GM23338 (cell line): ENCODE measurements around the gene FUT3. TPM values are rescaled to one million over a fixed set of nuclear protein-coding genes. Genes with fewer than 3 reads are reported as not detected.
"Not testable (repeated sequence)": the region's sequence is repeated elsewhere in the genome, so short reads cannot be mapped to it uniquely, and the experiment has no call there.

Experiments
- ATAC-seq: fragments of 200-7000 bp; cut with Tn5 transposase; 3 replicates; pipeline ENCODE4 v1.9.1; 2020
- DNase-seq: peaks from one replicate; pipeline ENCODE4 v3.0.0-alpha.2; 2015; ENCODE audit warnings: low spot score
- H2AFZ ChIP-seq: fragments of 200-600 bp; sonication (generic); 2 replicates; pipeline ENCODE4 v1.8.0; 2016; ENCODE audit warnings: antibody characterized with exemption, mild to moderate bottlenecking, moderate library complexity
- H3F3A ChIP-seq: fragments of 200-600 bp; sonication (generic); replicated peaks from 2 replicates; pipeline ENCODE4 v1.8.0; 2017; ENCODE audit warnings: antibody characterized with exemption, mixed run types, low read depth
- H3K27ac ChIP-seq: fragments of 200-600 bp; sonication (generic); 2 replicates; pipeline ENCODE4 v1.6.1; 2016; ENCODE audit warnings: low read depth
- H3K27me3 ChIP-seq: fragments of 200-600 bp; sonication (generic); 2 replicates; pipeline ENCODE4 v1.8.0; 2016; ENCODE audit warnings: mild to moderate bottlenecking, mixed run types, moderate library complexity; ENCODE audit not compliant: insufficient read depth
- H3K36me3 ChIP-seq: fragments of 200-600 bp; sonication (generic); 2 replicates; pipeline ENCODE4 v1.8.0; 2016; ENCODE audit warnings: mild to moderate bottlenecking; ENCODE audit not compliant: insufficient read depth
- H3K4me1 ChIP-seq: fragments of 200-600 bp; sonication (generic); 2 replicates; pipeline ENCODE4 v1.8.0; 2016; ENCODE audit warnings: mild to moderate bottlenecking, moderate library complexity; ENCODE audit not compliant: insufficient read depth
- H3K4me2 ChIP-seq: fragments of 200-600 bp; sonication (generic); 2 replicates; pipeline ENCODE4 v1.7.1; 2017; ENCODE audit warnings: mixed run types
- H3K4me3 ChIP-seq: fragments of 200-600 bp; sonication (generic); 2 replicates; pipeline ENCODE4 v1.6.1; 2016; ENCODE audit warnings: mixed run types
- H3K79me2 ChIP-seq: fragments of 200-600 bp; sonication (generic); replicated peaks from 2 replicates; pipeline ENCODE4 v1.8.0; 2017; ENCODE audit warnings: mild to moderate bottlenecking; ENCODE audit not compliant: insufficient read depth
- H3K9me2 ChIP-seq: fragments of 200-600 bp; sonication (generic); 2 replicates; pipeline ENCODE4 v1.8.0; 2017; ENCODE audit not compliant: insufficient read depth
- H4K20me1 ChIP-seq: fragments of 200-600 bp; sonication (generic); replicated peaks from 2 replicates; pipeline ENCODE4 v1.8.0; 2017; ENCODE audit warnings: mild to moderate bottlenecking; ENCODE audit not compliant: insufficient read depth
- H3K27ac Mint-ChIP-seq: 2 replicates; pipeline ENCODE4 v1.8.0; 2020; ENCODE audit warnings: inconsistent platforms, mild to moderate bottlenecking, moderate library complexity, mixed read lengths
- H3K27me3 Mint-ChIP-seq: 3 replicates; pipeline ENCODE4 v1.8.0; 2022; ENCODE audit warnings: low read depth, mild to moderate bottlenecking, moderate library complexity, mixed read lengths, inconsistent platforms; ENCODE audit not compliant: insufficient read depth, poor library complexity
- H3K36me3 Mint-ChIP-seq: 3 replicates; pipeline ENCODE4 v1.8.0; 2021; ENCODE audit warnings: low read depth, mild to moderate bottlenecking, inconsistent platforms, moderate library complexity, mixed read lengths
- H3K4me1 Mint-ChIP-seq: 3 replicates; pipeline ENCODE4 v1.8.0; 2020; ENCODE audit warnings: mild to moderate bottlenecking, inconsistent platforms, mixed read lengths
- H3K4me3 Mint-ChIP-seq: 3 replicates; pipeline ENCODE4 v1.8.0; 2021; ENCODE audit warnings: moderate library complexity, mild to moderate bottlenecking, inconsistent platforms, mixed read lengths
- H3K9me3 Mint-ChIP-seq: 3 replicates; pipeline ENCODE4 v1.8.0; 2020; ENCODE audit warnings: moderate library complexity, mild to moderate bottlenecking, inconsistent platforms, mixed read lengths
- CREB1 ChIP-seq: fragments of 250-450 bp; sonication (Bioruptor Pico); IDR thresholded peaks from 2 replicates; pipeline ENCODE4 v1.5.0; 2020; ENCODE audit warnings: low read depth, mild to moderate bottlenecking, moderate library complexity
- EZH2 ChIP-seq: fragments of 200-600 bp; sonication (generic); IDR thresholded peaks from one replicate; pipeline ENCODE4 v1.8.0; 2017; ENCODE audit warnings: antibody characterized with exemption, mild to moderate bottlenecking, low read depth; ENCODE audit not compliant: unreplicated experiment
- NANOG ChIP-seq: IDR thresholded peaks from 2 replicates; pipeline ENCODE4 v1.6.1; 2016; ENCODE audit warnings: antibody characterized with exemption, borderline replicate concordance
- POLR2AphosphoS5 ChIP-seq: IDR thresholded peaks from 2 replicates; pipeline ENCODE4 v1.6.1; 2016; ENCODE audit warnings: antibody characterized with exemption, low read depth
- STAT1 ChIP-seq: IDR thresholded peaks from one replicate; pipeline ENCODE4 v1.6.1; 2016; ENCODE audit warnings: antibody characterized with exemption; ENCODE audit not compliant: unreplicated experiment
- ZNF114 ChIP-seq: fragments of 250-450 bp; sonication (Bioruptor Pico); IDR thresholded peaks from 2 replicates; pipeline ENCODE4 v1.5.0; 2020; ENCODE audit warnings: mild to moderate bottlenecking, moderate library complexity
- ZNF331 ChIP-seq: fragments of 250-450 bp; sonication (Bioruptor Pico); IDR thresholded peaks from 2 replicates; pipeline ENCODE4 v1.5.0; 2020; ENCODE audit warnings: low read depth, mild to moderate bottlenecking, moderate library complexity
- polyA plus RNA-seq: library from polyadenylated mRNA; unstranded; fragments of >200 nt; fragmentation: Nextera tagmentation; extraction: Ambion mirVana; gene quantifications from 2 replicates; pipeline ENCODE4 v1.2.1, GENCODE V29; 2016
- total RNA-seq: library from RNA; depleted of rRNA; stranded (reverse); fragments of >200 nt; shearing (Covaris generic); gene quantifications from 2 replicates; pipeline ENCODE4 v1.2.3, GENCODE V29; 2014
- TF ChIP-seq, protein P1 (sequence below): fragments of 250-450 bp; sonication (Bioruptor Pico); IDR thresholded peaks from 2 replicates; pipeline ENCODE4 v1.5.0; 2020; ENCODE audit warnings: mild to moderate bottlenecking, moderate library complexity

FUT3 gene
- total and polyA plus RNA-seq, 2 experiments from 2014 or later, result 0.45 TPM; not detected in 1

DNA sequence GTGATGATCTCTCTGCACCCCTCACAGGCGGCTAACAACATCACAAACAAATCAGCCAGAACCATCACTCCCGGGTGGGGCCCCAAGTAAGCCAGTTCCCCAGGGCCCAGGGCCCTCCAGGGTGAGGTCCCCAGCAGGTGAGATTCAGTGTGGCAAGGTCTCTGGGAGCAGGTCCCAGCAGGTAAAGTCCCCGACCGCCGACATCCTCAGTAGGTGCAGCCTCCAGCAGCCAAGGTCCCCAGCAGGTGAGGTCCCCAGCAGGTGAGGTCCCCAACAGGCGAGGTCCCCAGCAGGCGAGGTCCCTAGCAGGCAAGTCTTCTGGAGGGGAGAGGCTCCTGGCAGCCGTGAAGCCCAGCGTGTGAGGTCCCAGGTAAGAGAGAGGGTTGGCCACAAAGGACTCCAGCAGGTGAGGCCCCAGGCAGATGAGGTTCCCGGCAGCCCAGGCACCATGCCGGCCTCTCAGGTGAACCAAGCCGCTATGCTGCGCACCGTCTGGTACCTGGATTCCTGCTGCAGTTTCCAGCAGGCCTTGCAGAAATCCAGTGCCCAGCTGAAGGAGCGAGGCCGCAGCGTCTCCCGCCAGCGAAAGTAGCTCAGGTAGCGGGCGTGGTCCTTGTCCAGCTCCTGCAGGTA, 7.8 kb downstream of the FUT3 start:
- H3K4me3 Mint-ChIP-seq, result no peak overlapping the region
- H4K20me1 ChIP-seq, result no peaks in the 10 kb centered on the region
- H3K9me2 ChIP-seq, result no peaks in the 10 kb centered on the region
- peaks cover 6% of the 10 kb centered on the region; the same call in 1 of the 3 replicates for H3K9me3 Mint-ChIP-seq
- H3K36me3 Mint-ChIP-seq, result no peaks in the 10 kb centered on the region
- H3K27ac ChIP-seq, result no peak overlapping the region
- H3K27me3 ChIP-seq, result no peaks in the 10 kb centered on the region
- H3K4me2 ChIP-seq, result no peak overlapping the region
- H3K4me1 Mint-ChIP-seq, result no peaks in the 10 kb centered on the region
- H3K4me1 ChIP-seq, result no peaks in the 10 kb centered on the region
- H3K4me3 ChIP-seq, result no peak overlapping the region
- H3K79me2 ChIP-seq, result no peaks in the 10 kb centered on the region
- no peak overlapping the region for H3K27ac Mint-ChIP-seq
- DNase-seq (no peak), ATAC-seq (no peak)
- H3K27me3 Mint-ChIP-seq, result peaks cover 4% of the 10 kb centered on the region
- no peaks in the 10 kb centered on the region for H3F3A ChIP-seq
- TF ChIP-seq POLR2AphosphoS5 (no peak), ZNF114 (CRISPR knock-in tag) (no peak), NANOG (no peak), ZNF331 (no peak), CREB1 (CRISPR knock-in tag) (no peak), EZH2 (no peak)
- no peaks in the 10 kb centered on the region for H3K36me3 ChIP-seq
- no peak overlapping the region for H2AFZ ChIP-seq

DNA sequence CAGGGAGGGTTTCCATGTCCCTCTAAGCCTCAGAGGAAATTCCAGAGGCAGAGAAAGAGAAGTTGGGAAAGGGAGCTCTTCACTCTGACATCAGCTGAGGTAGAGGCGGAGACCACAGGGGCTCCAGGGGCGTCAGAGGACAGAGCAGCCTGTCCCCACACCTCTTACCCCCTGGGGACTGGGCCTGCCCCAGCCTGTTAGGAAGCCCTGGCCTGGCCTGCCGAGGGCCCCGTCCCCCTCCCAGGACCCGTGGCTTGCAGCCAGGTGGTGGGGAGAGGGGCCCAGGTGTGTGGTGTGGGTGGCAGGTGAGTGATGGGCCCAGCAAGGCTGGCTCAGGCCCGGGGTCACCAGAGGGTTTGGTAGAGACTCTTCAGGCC, 9.5 kb downstream of the FUT3 start:
- not testable (repeated sequence) for H2AFZ ChIP-seq, H3K4me1 ChIP-seq, H3K9me2 ChIP-seq, H3K4me2 ChIP-seq, H3K27ac ChIP-seq, ATAC-seq, H3K27ac Mint-ChIP-seq, DNase-seq, H3F3A ChIP-seq, H3K4me3 Mint-ChIP-seq, H3K27me3 Mint-ChIP-seq, H3K36me3 ChIP-seq, H4K20me1 ChIP-seq, H3K79me2 ChIP-seq, H3K36me3 Mint-ChIP-seq, H3K9me3 Mint-ChIP-seq, H3K4me1 Mint-ChIP-seq, H3K27me3 ChIP-seq, H3K4me3 ChIP-seq

DNA sequence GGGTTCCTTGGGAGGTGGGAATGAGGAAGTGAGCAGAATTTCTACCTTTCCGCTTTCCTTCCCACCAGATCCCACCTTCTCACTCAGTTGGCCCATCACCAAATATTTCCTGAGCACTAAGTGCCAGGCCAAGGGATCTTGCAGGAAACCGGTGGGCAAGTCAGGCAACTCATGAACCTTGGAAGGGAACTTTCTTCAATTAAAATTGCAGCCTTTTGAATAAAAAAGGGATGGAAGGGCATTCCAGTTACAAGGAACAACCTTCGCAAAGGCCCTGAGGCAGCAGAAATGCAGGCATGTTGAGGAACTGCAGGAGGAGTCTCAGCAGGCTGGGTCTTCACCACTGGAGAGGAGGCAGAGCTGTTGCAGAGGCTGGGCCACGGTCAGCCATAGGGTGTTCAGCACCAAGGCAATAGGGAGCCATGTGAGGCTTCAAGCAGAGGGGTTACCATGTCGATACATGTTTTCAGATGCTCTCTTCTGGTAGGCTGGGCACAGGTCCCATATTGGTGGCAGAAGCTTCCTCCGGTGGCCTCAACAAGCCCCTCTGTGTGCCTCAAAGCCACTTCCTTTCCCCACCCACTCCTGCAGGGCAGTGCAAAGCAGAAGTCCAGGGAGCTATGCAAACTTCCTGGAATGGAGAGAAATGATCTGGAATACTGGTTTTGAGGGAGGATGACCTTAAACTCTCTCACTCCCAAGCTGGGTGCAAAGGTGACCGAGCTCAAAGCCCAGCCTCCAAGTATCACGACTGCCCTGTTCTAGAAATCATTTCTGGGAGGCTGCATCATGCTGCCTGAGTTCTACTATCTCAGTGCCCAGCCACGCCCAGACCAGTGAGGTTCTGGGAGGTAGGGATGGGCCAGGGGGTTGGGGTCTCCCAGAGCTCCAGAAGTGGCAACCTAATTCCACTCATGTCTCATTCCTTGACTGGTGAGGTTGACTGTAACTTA, 11.9 kb downstream of the FUT3 start, which contains the start of gene FUT6:
FUT6 (minus strand) TSS at position 638 of the 953 bp plus-strand sequence. CDS start 7,135 bp downstream, outside the sequence.
- Mint-ChIP-seq H3K27me3 (peaks cover 8% of the 10 kb centered on the region), H3K4me3 (no peak within 1 kb of the TSS), H3K27ac (no peak within 1 kb of the TSS), H3K36me3 (no peaks in the 10 kb centered on the region), H3K9me3 (no peaks in the 10 kb centered on the region), H3K4me1 (no peaks in the 10 kb centered on the region)
- no peak within 1 kb of the TSS for H2AFZ ChIP-seq
- DNase-seq (no peak), ATAC-seq (no peak)
- H3F3A ChIP-seq, result no peaks in the 10 kb centered on the region
- no peaks in the 10 kb centered on the region for H3K27me3 ChIP-seq
- no peaks in the 10 kb centered on the region for H3K9me2 ChIP-seq
- H3K27ac ChIP-seq, result no peak within 1 kb of the TSS
- no peaks in the 10 kb centered on the region for H4K20me1 ChIP-seq
- H3K36me3 ChIP-seq, result no peaks in the 10 kb centered on the region
- no peak within 1 kb of the TSS for H3K4me3 ChIP-seq
- H3K4me2 ChIP-seq, result no peak within 1 kb of the TSS
- H3K4me1 ChIP-seq, result no peaks in the 10 kb centered on the region
- H3K79me2 ChIP-seq, result no peaks in the 10 kb centered on the region
- no peak for TF ChIP-seq NANOG
- TF ChIP-seq, protein P1, sequence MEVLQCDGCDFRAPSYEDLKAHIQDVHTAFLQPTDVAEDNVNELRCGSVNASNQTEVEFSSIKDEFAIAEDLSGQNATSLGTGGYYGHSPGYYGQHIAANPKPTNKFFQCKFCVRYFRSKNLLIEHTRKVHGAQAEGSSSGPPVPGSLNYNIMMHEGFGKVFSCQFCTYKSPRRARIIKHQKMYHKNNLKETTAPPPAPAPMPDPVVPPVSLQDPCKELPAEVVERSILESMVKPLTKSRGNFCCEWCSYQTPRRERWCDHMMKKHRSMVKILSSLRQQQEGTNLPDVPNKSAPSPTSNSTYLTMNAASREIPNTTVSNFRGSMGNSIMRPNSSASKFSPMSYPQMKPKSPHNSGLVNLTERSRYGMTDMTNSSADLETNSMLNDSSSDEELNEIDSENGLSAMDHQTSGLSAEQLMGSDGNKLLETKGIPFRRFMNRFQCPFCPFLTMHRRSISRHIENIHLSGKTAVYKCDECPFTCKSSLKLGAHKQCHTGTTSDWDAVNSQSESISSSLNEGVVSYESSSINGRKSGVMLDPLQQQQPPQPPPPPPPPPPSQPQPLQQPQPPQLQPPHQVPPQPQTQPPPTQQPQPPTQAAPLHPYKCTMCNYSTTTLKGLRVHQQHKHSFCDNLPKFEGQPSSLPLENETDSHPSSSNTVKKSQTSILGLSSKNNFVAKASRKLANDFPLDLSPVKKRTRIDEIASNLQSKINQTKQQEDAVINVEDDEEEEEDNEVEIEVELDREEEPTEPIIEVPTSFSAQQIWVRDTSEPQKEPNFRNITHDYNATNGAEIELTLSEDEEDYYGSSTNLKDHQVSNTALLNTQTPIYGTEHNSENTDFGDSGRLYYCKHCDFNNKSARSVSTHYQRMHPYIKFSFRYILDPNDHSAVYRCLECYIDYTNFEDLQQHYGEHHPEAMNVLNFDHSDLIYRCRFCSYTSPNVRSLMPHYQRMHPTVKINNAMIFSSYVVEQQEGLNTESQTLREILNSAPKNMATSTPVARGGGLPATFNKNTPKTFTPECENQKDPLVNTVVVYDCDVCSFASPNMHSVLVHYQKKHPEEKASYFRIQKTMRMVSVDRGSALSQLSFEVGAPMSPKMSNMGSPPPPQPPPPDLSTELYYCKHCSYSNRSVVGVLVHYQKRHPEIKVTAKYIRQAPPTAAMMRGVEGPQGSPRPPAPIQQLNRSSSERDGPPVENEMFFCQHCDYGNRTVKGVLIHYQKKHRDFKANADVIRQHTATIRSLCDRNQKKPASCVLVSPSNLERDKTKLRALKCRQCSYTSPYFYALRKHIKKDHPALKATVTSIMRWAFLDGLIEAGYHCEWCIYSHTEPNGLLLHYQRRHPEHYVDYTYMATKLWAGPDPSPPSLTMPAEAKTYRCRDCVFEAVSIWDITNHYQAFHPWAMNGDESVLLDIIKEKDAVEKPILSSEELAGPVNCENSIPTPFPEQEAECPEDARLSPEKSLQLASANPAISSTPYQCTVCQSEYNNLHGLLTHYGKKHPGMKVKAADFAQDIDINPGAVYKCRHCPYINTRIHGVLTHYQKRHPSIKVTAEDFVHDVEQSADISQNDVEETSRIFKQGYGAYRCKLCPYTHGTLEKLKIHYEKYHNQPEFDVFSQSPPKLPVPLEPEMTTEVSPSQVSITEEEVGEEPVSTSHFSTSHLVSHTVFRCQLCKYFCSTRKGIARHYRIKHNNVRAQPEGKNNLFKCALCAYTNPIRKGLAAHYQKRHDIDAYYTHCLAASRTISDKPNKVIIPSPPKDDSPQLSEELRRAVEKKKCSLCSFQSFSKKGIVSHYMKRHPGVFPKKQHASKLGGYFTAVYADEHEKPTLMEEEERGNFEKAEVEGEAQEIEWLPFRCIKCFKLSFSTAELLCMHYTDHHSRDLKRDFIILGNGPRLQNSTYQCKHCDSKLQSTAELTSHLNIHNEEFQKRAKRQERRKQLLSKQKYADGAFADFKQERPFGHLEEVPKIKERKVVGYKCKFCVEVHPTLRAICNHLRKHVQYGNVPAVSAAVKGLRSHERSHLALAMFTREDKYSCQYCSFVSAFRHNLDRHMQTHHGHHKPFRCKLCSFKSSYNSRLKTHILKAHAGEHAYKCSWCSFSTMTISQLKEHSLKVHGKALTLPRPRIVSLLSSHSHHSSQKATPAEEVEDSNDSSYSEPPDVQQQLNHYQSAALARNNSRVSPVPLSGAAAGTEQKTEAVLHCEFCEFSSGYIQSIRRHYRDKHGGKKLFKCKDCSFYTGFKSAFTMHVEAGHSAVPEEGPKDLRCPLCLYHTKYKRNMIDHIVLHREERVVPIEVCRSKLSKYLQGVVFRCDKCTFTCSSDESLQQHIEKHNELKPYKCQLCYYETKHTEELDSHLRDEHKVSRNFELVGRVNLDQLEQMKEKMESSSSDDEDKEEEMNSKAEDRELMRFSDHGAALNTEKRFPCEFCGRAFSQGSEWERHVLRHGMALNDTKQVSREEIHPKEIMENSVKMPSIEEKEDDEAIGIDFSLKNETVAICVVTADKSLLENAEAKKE (CRISPR knock-in tag), result no peak
- TF ChIP-seq STAT1, result no peak
